Measurements from ENCODE around the gene CORO2B. TPM values are rescaled to one million over a fixed set of nuclear protein-coding genes. Genes with fewer than 3 reads are reported as not detected.

Gene CORO2B
- total RNA-seq, 1 donor: 0.10 TPM

- Histone ChIP-seq H3K9me3 (ENCODE audit: low read depth, low read length) (no peaks in the 10 kb centered on the region), H3K4me3 (ENCODE audit: low read length) (no peak overlapping the region), H3K27me3 (ENCODE audit: insufficient read depth, low read length) (no peaks in the 10 kb centered on the region)
Observed at GRCh38 chr15:68550498-68551295, 28.1 kb upstream of the CORO2B start.

GRCh38 chr15:68551296-68551635, 27.5 kb upstream of the CORO2B start:
- Histone ChIP-seq H3K4me1 (ENCODE audit: insufficient read depth, low read length) (no peaks in the 10 kb centered on the region), H3K4me3 (ENCODE audit: low read length) (no peak overlapping the region), H3K9me3 (ENCODE audit: low read depth, low read length) (no peaks in the 10 kb centered on the region), H3K27me3 (ENCODE audit: insufficient read depth, low read length) (no peaks in the 10 kb centered on the region)

More at GRCh38 chr15:68550498-68551295, 28.1 kb upstream of the CORO2B start:
- no peaks in the 10 kb centered on the region for H3K4me1 ChIP-seq (ENCODE audit: insufficient read depth, low read length)

- H3K4me1 ChIP-seq (ENCODE audit: insufficient read depth, low read length): no peaks in the 10 kb centered on the region
- no peaks in the 10 kb centered on the region for H3K27me3 ChIP-seq (ENCODE audit: insufficient read depth, low read length)
- H3K4me3 ChIP-seq (ENCODE audit: low read length): no peak overlapping the region
- no peaks in the 10 kb centered on the region for H3K9me3 ChIP-seq (ENCODE audit: low read depth, low read length)
Observed at GRCh38 chr15:68552344-68552743, 26.4 kb upstream of the CORO2B start.

- H3K4me1 ChIP-seq (ENCODE audit: insufficient read depth, low read length): no peaks in the 10 kb centered on the region
- H3K27me3 ChIP-seq (ENCODE audit: insufficient read depth, low read length): no peaks in the 10 kb centered on the region
- H3K9me3 ChIP-seq (ENCODE audit: low read depth, low read length): no peaks in the 10 kb centered on the region
- no peak overlapping the region for H3K4me3 ChIP-seq (ENCODE audit: low read length)
Observed at GRCh38 chr15:68552773-68553172, 26.0 kb upstream of the CORO2B start.

- Histone ChIP-seq H3K9me3 (ENCODE audit: low read depth, low read length) (no peaks in the 10 kb centered on the region), H3K27me3 (ENCODE audit: insufficient read depth, low read length) (peaks cover 4% of the 10 kb centered on the region), H3K4me3 (ENCODE audit: low read length) (no peak overlapping the region), H3K4me1 (ENCODE audit: insufficient read depth, low read length) (peaks cover 3% of the 10 kb centered on the region)
Observed at GRCh38 chr15:68553314-68553993, 25.3 kb upstream of the CORO2B start.

GRCh38 chr15:68553994-68554720, 24.6 kb upstream of the CORO2B start:
- H3K4me1 ChIP-seq (ENCODE audit: insufficient read depth, low read length): peaks cover 10% of the 10 kb centered on the region
- H3K27me3 ChIP-seq (ENCODE audit: insufficient read depth, low read length): peaks cover 11% of the 10 kb centered on the region
- H3K9me3 ChIP-seq (ENCODE audit: low read depth, low read length): no peaks in the 10 kb centered on the region
- no peak overlapping the region for H3K4me3 ChIP-seq (ENCODE audit: low read length)

- Histone ChIP-seq H3K4me1 (ENCODE audit: insufficient read depth, low read length) (peaks cover 18% of the 10 kb centered on the region), H3K27me3 (ENCODE audit: insufficient read depth, low read length) (peaks cover 15% of the 10 kb centered on the region), H3K4me3 (ENCODE audit: low read length) (no peak overlapping the region), H3K9me3 (ENCODE audit: low read depth, low read length) (no peaks in the 10 kb centered on the region)
Observed at GRCh38 chr15:68554721-68555678, 23.8 kb upstream of the CORO2B start.

GRCh38 chr15:68555679-68556037, 23.1 kb upstream of the CORO2B start:
- no peaks in the 10 kb centered on the region for H3K9me3 ChIP-seq (ENCODE audit: low read depth, low read length)
- H3K27me3 ChIP-seq (ENCODE audit: insufficient read depth, low read length): peaks cover 18% of the 10 kb centered on the region
- H3K4me1 ChIP-seq (ENCODE audit: insufficient read depth, low read length): peaks cover 20% of the 10 kb centered on the region
- no peak overlapping the region for H3K4me3 ChIP-seq (ENCODE audit: low read length)

GRCh38 chr15:68556139-68556990, 22.4 kb upstream of the CORO2B start:
- H3K4me3 ChIP-seq (ENCODE audit: low read length): no peak overlapping the region
- no peaks in the 10 kb centered on the region for H3K9me3 ChIP-seq (ENCODE audit: low read depth, low read length)
- H3K4me1 ChIP-seq (ENCODE audit: insufficient read depth, low read length): peaks cover 20% of the 10 kb centered on the region
- peaks cover 18% of the 10 kb centered on the region for H3K27me3 ChIP-seq (ENCODE audit: insufficient read depth, low read length)

- H3K27me3 ChIP-seq (ENCODE audit: insufficient read depth, low read length): peaks cover 18% of the 10 kb centered on the region
- no peak overlapping the region for H3K4me3 ChIP-seq (ENCODE audit: low read length)
- peaks cover 20% of the 10 kb centered on the region for H3K4me1 ChIP-seq (ENCODE audit: insufficient read depth, low read length)
- H3K9me3 ChIP-seq (ENCODE audit: low read depth, low read length): no peaks in the 10 kb centered on the region
Observed at GRCh38 chr15:68557469-68558317, 21.1 kb upstream of the CORO2B start.

GRCh38 chr15:68558318-68559305, 20.2 kb upstream of the CORO2B start:
- Histone ChIP-seq H3K9me3 (ENCODE audit: low read depth, low read length) (no peaks in the 10 kb centered on the region), H3K4me1 (ENCODE audit: insufficient read depth, low read length) (peaks cover 20% of the 10 kb centered on the region), H3K27me3 (ENCODE audit: insufficient read depth, low read length) (peaks cover 18% of the 10 kb centered on the region), H3K4me3 (ENCODE audit: low read length) (no peak overlapping the region)

Data from mononuclear cell (primary cell).